HEK293 (cell line): Measurements from ENCODE around the gene EML4.

Experiments used
- CTCF ChIA-PET: fragments of 350-600 bp; formaldehyde crosslinking; extraction: SDS; loops from one replicate; lab custom pipeline; 2021; ENCODE audit warnings: antibody characterized with exemption; lab: Yijun Ruan, JAX
- POLR2A ChIA-PET: fragments of 300-600 bp; formaldehyde crosslinking; extraction: SDS; loops from one replicate; lab custom pipeline; 2020; ENCODE audit warnings: antibody characterized with exemption, inconsistent platforms; lab: Yijun Ruan, JAX
- H3K27ac ChIP-seq: fragments of 200-500 bp; sonication (Bioruptor generic); 2 replicates; pipeline ENCODE4 v1.5.1; 2014; ENCODE audit warnings: low read depth, low read length, control low read depth, inconsistent platforms; ENCODE audit errors: extremely low read depth
- H3K36me3 ChIP-seq, 2 experiments: fragments of 200-500 bp in 1 of 2; sonication (Bioruptor generic) in 1 of 2; 1 replicate in 1 of 2; 2 replicates in 1 of 2; pipeline ENCODE4 v1.5.1; 2014 to 2017; ENCODE audit warnings: inconsistent platforms in 2 of 2, low read length in 2 of 2; ENCODE audit not compliant: control insufficient read depth in 2 of 2, insufficient read depth in 1 of 2
- H3K4me1 ChIP-seq: fragments of 200-500 bp; sonication (Bioruptor generic); 2 replicates; pipeline ENCODE4 v1.5.1; 2014; ENCODE audit warnings: mild to moderate bottlenecking, low read length, inconsistent platforms; ENCODE audit not compliant: control insufficient read depth, insufficient read depth
- H3K4me3 ChIP-seq: 2 replicates; pipeline ENCODE4 v1.5.1; 2011; ENCODE audit warnings: low read depth, mild to moderate bottlenecking, control low read depth, low read length, moderate library complexity
- H3K9me3 ChIP-seq: fragments of 200-500 bp; sonication (Bioruptor generic); 2 replicates; pipeline ENCODE4 v1.5.1; 2014; ENCODE audit warnings: low read depth, low read length, inconsistent platforms; ENCODE audit not compliant: control insufficient read depth, insufficient read depth
- ATF2 ChIP-seq: fragments of 450-650 bp; formaldehyde crosslinking; IDR thresholded peaks from 2 replicates; pipeline ENCODE4 v1.5.1; 2016; ENCODE audit warnings: missing biosample characterization, missing genetic modification characterization, low read depth
- CTCF ChIP-seq: fragments of 450-650 bp; formaldehyde crosslinking; IDR thresholded peaks from 2 replicates; pipeline ENCODE4 v1.5.1; 2016; ENCODE audit warnings: missing biosample characterization, missing genetic modification characterization
- GLI2 ChIP-seq: fragments of 450-650 bp; formaldehyde crosslinking; IDR thresholded peaks from 2 replicates; pipeline ENCODE4; 2017; ENCODE audit warnings: missing biosample characterization, missing genetic modification characterization, low read depth, borderline replicate concordance
- GLIS2 ChIP-seq: fragments of 450-650 bp; formaldehyde crosslinking; IDR thresholded peaks from 2 replicates; pipeline ENCODE4 v1.5.1; 2016; ENCODE audit warnings: missing biosample characterization, missing genetic modification characterization
- HOXA7 ChIP-seq: sonication (generic); formaldehyde crosslinking; IDR thresholded peaks from 2 replicates; pipeline ENCODE4 v1.8.1; 2022; ENCODE audit warnings: missing genetic modification reagents, borderline replicate concordance
- KLF16 ChIP-seq: fragments of 450-650 bp; formaldehyde crosslinking; IDR thresholded peaks from 2 replicates; pipeline ENCODE4 v1.5.1; 2017; ENCODE audit warnings: missing biosample characterization, missing genetic modification characterization
- OVOL3 ChIP-seq: fragments of 450-650 bp; formaldehyde crosslinking; IDR thresholded peaks from 2 replicates; pipeline ENCODE4 v1.5.1; 2016; ENCODE audit warnings: missing biosample characterization, missing genetic modification characterization
- REPIN1 ChIP-seq: fragments of 450-650 bp; formaldehyde crosslinking; IDR thresholded peaks from 2 replicates; pipeline ENCODE4 v1.5.1; 2017; ENCODE audit warnings: missing biosample characterization, missing genetic modification characterization, low read depth
- SCRT1 ChIP-seq: fragments of 450-650 bp; formaldehyde crosslinking; IDR thresholded peaks from 2 replicates; pipeline ENCODE4 v1.5.1; 2016; ENCODE audit warnings: missing biosample characterization, missing genetic modification characterization, borderline replicate concordance
- SETDB1 ChIP-seq: IDR thresholded peaks from one replicate; pipeline ENCODE4 v1.6.1; 2017; ENCODE audit warnings: mild to moderate bottlenecking, low read length, moderate library complexity, mixed read lengths; ENCODE audit not compliant: insufficient read length
- YY1 ChIP-seq: fragments of 450-650 bp; formaldehyde crosslinking; IDR thresholded peaks from 2 replicates; pipeline ENCODE4 v1.5.1; 2018; ENCODE audit warnings: missing biosample characterization, missing genetic modification characterization
- ZBTB21 ChIP-seq: fragments of 450-650 bp; formaldehyde crosslinking; IDR thresholded peaks from 2 replicates; pipeline ENCODE4 v1.5.1; 2017; ENCODE audit warnings: missing biosample characterization, missing genetic modification characterization
- ZNF202 ChIP-seq: fragments of 450-650 bp; formaldehyde crosslinking; IDR thresholded peaks from 2 replicates; pipeline ENCODE4 v1.5.1; 2016; ENCODE audit warnings: missing biosample characterization, missing genetic modification characterization, borderline replicate concordance
- ZNF26 ChIP-seq: fragments of 450-650 bp; formaldehyde crosslinking; IDR thresholded peaks from 2 replicates; pipeline ENCODE4 v1.5.1; 2016; ENCODE audit warnings: missing biosample characterization, missing genetic modification characterization
- ZNF280D ChIP-seq: fragments of 450-650 bp; formaldehyde crosslinking; IDR thresholded peaks from 2 replicates; pipeline ENCODE4 v1.5.1; 2016; ENCODE audit warnings: missing biosample characterization, missing genetic modification characterization
- ZNF292 ChIP-seq: fragments of 450-650 bp; formaldehyde crosslinking; IDR thresholded peaks from 2 replicates; pipeline ENCODE4 v1.5.1; 2016; ENCODE audit warnings: low read depth, missing biosample characterization, missing genetic modification characterization, borderline replicate concordance
- ZNF654 ChIP-seq: fragments of 450-650 bp; formaldehyde crosslinking; IDR thresholded peaks from 2 replicates; pipeline ENCODE4 v1.5.1; 2016; ENCODE audit warnings: low read depth, missing biosample characterization, missing genetic modification characterization
- ZNF677 ChIP-seq: fragments of 450-650 bp; IDR thresholded peaks from 2 replicates; pipeline ENCODE4 v1.5.0; 2018; ENCODE audit warnings: missing biosample characterization, mild to moderate bottlenecking, missing genetic modification characterization, moderate library complexity
- ZNF692 ChIP-seq: fragments of 450-650 bp; formaldehyde crosslinking; IDR thresholded peaks from 2 replicates; pipeline ENCODE4 v1.5.1; 2016; ENCODE audit warnings: missing biosample characterization, missing genetic modification characterization
- ZNF707 ChIP-seq: fragments of 450-650 bp; formaldehyde crosslinking; IDR thresholded peaks from 2 replicates; pipeline ENCODE4 v1.5.1; 2016; ENCODE audit warnings: missing biosample characterization, missing genetic modification characterization
- ZNF777 ChIP-seq: fragments of 450-650 bp; formaldehyde crosslinking; IDR thresholded peaks from 2 replicates; pipeline ENCODE4 v1.5.1; 2017; ENCODE audit warnings: missing biosample characterization, missing genetic modification characterization, borderline replicate concordance
- ZNF792 ChIP-seq: fragments of 450-650 bp; formaldehyde crosslinking; IDR thresholded peaks from 2 replicates; pipeline ENCODE4 v1.5.1; 2016; ENCODE audit warnings: missing biosample characterization, missing genetic modification characterization
- ZNF830 ChIP-seq: fragments of 450-650 bp; IDR thresholded peaks from 2 replicates; pipeline ENCODE4 v1.5.0; 2018; ENCODE audit warnings: missing biosample characterization, missing genetic modification characterization, low read depth, mild to moderate bottlenecking, moderate library complexity
- ZSCAN5A ChIP-seq: fragments of 450-650 bp; formaldehyde crosslinking; IDR thresholded peaks from 2 replicates; pipeline ENCODE4 v1.5.1; 2016; ENCODE audit warnings: missing biosample characterization, missing genetic modification characterization

Gene EML4

GRCh38 chr2:42205337-42205736 lies 36.2 kb downstream of the EML4 start (continued):
- TF ChIP-seq ZNF292 (tag by site-specific recombination) (no peak), KLF16 (tag by site-specific recombination) (no peak), CTCF (tag by site-specific recombination) (no peak), ZNF26 (no peak)

- no peaks in the 10 kb centered on the region for H3K4me1 ChIP-seq
- no peaks in the 10 kb centered on the region for H3K36me3 ChIP-seq
- no peaks in the 10 kb centered on the region for H3K9me3 ChIP-seq
- TF ChIP-seq GLIS2 (tag by site-specific recombination), result no peak
- no peak for TF ChIP-seq ZNF280D (tag by site-specific recombination)
- TF ChIP-seq ZNF830 (tag by site-specific recombination), result no peak
- no peak for TF ChIP-seq HOXA7
- no peak for TF ChIP-seq REPIN1
- no peak for TF ChIP-seq ZNF792
- no peak for TF ChIP-seq YY1 (tag by site-specific recombination)
- TF ChIP-seq ZNF202 (tag by site-specific recombination), result no peak
- no peak for TF ChIP-seq ZNF692 (tag by site-specific recombination)
- TF ChIP-seq ZNF677 (tag by site-specific recombination), result no peak
- no peak for TF ChIP-seq ZNF707 (tag by site-specific recombination)
- TF ChIP-seq ZNF654 (tag by site-specific recombination), result no peak
- no peak overlapping the region for H3K4me3 ChIP-seq
- CTCF ChIA-PET, result interaction anchor here (1.3 kb wide), 1 partner anchor 72 kb away, joined by 3 read pairs; no protein-coding TSS in a partner anchor
- no peak overlapping the region for H3K27ac ChIP-seq
- POLR2A ChIA-PET, result no interaction called here
These were observed 38.7 kb downstream of the EML4 start for GRCh38 chr2:42207826-42208225.

GRCh38 chr2:42210203-42210602 lies 41.0 kb downstream of the EML4 start:
- no peaks in the 10 kb centered on the region for H3K9me3 ChIP-seq
- ChIA-PET POLR2A (no interaction called here), CTCF (no interaction called here)
- TF ChIP-seq ZNF777, result no peak
- no peak for TF ChIP-seq ZBTB21 (tag by site-specific recombination)
- TF ChIP-seq SCRT1 (tag by site-specific recombination), result no peak
- no peak for TF ChIP-seq ZSCAN5A
- TF ChIP-seq ATF2 (tag by site-specific recombination), result 0 out of 2 replicates have a peak, but pooled peaks have one; percentile 50
- no peak for TF ChIP-seq GLI2 (tag by site-specific recombination)
- TF ChIP-seq SETDB1, result no peak
- no peak for TF ChIP-seq OVOL3 (tag by site-specific recombination)
- no peaks in the 10 kb centered on the region for H3K36me3 ChIP-seq
- no peak overlapping the region for H3K27ac ChIP-seq
- 0 out of 2 replicates have a peak, but pooled peaks cover 3% of the 10 kb centered on the region for H3K4me1 ChIP-seq
- H3K4me3 ChIP-seq, result no peak overlapping the region
